GM19397 (cell line): ENCODE results near the gene XIRP1.
A peak's percentile ranks its signal among the peaks of the same experiment; 100 is the strongest.

Experiments
- ATAC-seq: cut with Tn5 transposase; IDR thresholded peaks from one replicate; pipeline ENCODE4 v1.9.1; 2021; ENCODE audit warnings: mild to moderate bottlenecking, moderate library complexity; ENCODE audit not compliant: unreplicated experiment

XIRP1 gene

GRCh38 chr3:39188271-39189149, 3.9 kb downstream of the XIRP1 start:
- ATAC-seq: no peak

- ATAC-seq: no peak
Measured at GRCh38 chr3:39187372-39188155, 4.8 kb downstream of the XIRP1 start.

GRCh38 chr3:39186692-39187151, 5.7 kb downstream of the XIRP1 start:
- no peak for ATAC-seq

GRCh38 chr3:39185959-39186691, 6.3 kb downstream of the XIRP1 start:
- no peak for ATAC-seq

GRCh38 chr3:39185326-39185958, 7.0 kb downstream of the XIRP1 start:
- ATAC-seq: no peak

GRCh38 chr3:39184968-39185285, 7.5 kb downstream of the XIRP1 start:
- ATAC-seq: no peak

- ATAC-seq: no peak
Measured at GRCh38 chr3:39184081-39184967, 8.1 kb downstream of the XIRP1 start.

- no peak for ATAC-seq
Measured at GRCh38 chr3:39183211-39184080, 8.9 kb downstream of the XIRP1 start.

GRCh38 chr3:39181408-39182335, 10.7 kb downstream of the XIRP1 start:
- no peak for ATAC-seq

- peak; percentile 90 for ATAC-seq
Measured at GRCh38 chr3:39180546-39181346, 11.6 kb downstream of the XIRP1 start.

GRCh38 chr3:39180183-39180545, 12.2 kb downstream of the XIRP1 start:
- no peak for ATAC-seq

- no peak for ATAC-seq
Measured at GRCh38 chr3:39178553-39178952, 13.8 kb downstream of the XIRP1 start.

GRCh38 chr3:39177708-39178332, 14.6 kb downstream of the XIRP1 start:
- no peak for ATAC-seq

- no peak for ATAC-seq
Measured at GRCh38 chr3:39176025-39176714, 16.2 kb downstream of the XIRP1 start.

GRCh38 chr3:39173318-39174125, 18.9 kb downstream of the XIRP1 start:
- no peak for ATAC-seq
